GM19395 (cell line): ENCODE data around the gene ARHGEF10L.

Source experiments
- ATAC-seq: cut with Tn5 transposase; IDR thresholded peaks from one replicate; pipeline ENCODE4 v1.9.1; 2021; ENCODE audit warnings: mild to moderate bottlenecking, moderate library complexity; ENCODE audit not compliant: unreplicated experiment

Gene ARHGEF10L

DNA sequence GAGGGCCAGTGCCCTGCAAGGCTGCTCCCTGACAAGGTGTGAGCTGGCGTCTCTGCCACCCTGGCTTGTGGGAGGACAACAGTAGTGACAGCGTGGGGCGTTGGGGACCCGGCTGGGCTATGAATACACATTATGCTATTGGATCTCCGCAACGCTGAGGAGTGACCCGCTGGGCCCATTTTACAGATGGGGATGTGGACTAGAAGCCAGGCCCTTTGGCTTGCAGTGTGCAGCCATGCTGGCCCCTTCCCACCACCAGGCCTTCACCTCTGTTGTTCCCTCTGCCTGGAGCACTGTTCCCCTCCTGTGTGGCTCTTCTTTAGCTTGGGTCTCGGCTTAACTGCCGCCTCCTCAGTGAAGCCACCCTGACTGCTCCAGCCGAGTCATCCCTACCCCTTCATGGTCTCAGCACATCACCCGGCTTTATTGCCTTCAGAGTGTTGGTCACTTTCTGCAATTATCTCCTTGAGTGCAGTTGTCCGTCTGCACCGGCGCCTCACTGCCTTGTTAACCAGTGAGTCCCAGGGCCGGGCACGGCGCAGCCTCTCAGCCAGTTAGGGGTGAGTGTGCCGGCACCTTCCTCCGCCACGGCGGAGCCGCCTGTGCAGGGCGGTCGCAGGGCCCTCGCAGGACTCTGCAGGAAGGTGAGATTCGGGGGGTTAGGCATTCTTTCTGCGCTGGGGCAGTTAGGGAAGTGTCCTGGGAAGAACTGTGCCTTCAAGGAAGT is 131.3 kb downstream of the ARHGEF10L start:
- no peak for ATAC-seq

DNA sequence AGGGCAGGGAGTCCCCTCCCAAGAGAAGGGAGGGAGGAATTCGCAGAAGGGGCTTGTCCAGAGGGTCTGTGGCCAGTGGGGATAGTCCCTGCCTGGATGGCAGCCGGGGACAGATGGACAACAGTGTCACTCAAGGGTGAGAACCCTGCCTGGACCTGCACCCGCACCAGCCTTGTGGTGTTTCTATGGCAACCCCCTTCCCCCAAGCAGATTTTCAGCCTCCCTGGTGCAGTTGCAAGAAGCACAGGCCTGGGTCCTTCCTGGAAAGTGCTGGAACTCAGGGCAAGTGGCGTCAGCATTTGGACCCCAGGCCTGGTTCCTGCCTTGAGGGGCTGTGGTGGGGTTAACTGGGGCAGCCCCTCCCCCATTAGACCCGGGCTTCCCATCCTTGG is 131.8 kb downstream of the ARHGEF10L start:
- no peak for ATAC-seq

DNA sequence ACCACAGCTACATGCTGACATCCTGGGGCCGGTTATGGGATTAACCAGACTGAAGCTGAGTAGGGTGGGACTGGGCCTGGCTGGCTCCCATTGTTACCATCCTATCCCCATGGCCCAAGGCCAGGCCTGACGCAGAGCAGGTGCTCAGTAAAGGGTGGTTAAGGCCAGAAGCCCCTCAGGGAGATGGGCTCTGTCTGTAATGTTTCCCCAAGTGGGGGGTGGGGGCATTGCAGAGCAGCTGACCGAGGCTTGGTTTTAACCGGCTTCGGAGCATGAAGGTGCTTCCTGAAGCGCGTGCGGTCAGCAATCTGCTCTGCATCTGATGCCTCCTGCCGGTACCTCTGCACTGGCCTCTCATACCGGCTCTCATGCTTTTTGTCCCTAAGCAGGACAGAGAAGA is 132.2 kb downstream of the ARHGEF10L start:
- ATAC-seq: no peak

DNA sequence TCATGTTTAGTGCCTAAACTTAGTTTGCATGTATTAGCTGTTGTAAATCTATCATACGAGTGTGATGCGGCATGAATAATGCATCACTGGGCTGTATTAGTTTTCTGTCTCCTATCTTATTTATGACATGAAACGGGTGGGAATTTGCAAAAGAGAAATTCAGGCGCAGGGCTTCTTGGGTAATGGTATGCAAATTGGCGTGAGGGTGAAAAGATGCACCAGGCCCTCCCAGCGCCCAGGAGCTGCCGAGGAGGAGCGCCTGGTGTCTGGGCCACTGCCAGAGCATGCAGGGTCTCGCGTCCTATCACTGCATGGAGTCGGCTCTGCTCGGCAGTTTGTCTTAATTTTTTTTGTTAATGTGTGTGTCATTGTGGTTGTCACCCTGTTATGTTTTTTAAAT is 132.7 kb downstream of the ARHGEF10L start:
- no peak for ATAC-seq

DNA sequence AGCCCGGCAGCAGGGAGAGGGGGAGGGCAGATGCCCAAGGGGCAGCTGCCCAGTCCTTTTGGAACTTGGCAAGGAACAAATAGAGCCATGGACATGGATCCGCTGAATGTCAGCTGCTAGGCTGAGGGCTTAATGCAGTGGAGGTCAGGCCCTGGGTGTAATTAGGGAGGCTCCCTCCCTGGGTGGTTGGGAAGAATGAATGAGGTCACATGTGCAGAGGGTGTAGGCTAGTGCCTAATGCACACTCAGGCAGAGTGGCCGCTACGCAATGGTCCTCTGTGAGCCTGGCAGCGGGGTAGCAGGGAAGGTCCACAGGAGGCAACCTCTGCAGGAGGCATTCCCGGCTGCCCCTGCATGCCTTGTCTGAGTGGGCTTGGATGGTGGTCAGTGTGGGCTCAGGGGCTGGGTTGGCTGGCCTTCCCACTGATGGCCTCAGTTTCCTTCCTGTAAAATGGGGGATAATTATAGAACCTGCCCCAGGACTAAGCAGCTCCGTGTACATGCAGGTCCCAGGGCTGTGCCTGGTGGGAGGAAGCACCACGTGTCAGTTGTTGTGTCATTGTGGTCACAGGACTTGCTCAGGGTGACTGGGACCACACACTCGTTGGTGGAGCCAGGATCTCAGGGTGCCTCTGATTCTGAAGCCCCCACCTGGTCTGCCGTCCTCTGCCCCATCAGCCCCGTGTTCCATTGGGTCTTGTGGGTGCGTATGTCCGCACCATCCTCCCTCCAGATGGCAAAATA is 134.0 kb downstream of the ARHGEF10L start:
- no peak for ATAC-seq

DNA sequence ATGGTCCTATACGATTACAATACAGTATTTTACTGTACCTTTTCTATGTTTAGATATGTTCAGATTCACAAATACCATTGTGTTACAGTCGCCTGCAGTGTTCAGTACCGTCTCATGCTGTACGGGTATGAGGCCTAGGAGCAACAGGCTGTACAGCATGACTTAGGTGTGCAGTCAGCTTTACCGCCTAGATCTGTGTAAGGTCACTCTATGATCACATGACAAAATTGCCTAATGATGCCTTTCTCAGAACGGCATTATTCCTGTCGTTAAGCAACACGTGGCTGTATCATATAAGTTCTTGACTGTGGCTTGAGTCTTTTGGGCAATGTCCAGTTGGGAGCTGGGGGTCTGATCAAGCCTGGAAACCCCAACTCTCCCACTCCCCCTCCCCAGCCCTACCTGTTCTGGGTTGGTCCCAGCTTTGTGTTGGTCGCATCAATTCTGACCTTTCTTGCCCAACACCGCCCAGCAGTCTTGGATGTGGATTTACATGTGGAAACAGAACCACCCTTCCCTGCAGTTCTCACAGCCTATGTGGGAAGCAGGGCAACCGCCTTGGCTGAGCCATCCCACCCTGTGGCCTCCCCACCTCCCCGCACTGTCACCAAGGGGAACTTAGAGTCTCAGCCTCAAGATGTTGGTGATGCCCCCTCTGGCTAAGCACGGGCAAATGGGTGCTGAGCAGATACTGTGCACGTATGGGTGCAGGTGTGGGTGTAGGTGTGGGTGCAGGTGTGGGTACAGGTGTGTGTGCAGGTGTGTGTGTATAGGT is 135.4 kb downstream of the ARHGEF10L start:
- ATAC-seq: no peak

DNA sequence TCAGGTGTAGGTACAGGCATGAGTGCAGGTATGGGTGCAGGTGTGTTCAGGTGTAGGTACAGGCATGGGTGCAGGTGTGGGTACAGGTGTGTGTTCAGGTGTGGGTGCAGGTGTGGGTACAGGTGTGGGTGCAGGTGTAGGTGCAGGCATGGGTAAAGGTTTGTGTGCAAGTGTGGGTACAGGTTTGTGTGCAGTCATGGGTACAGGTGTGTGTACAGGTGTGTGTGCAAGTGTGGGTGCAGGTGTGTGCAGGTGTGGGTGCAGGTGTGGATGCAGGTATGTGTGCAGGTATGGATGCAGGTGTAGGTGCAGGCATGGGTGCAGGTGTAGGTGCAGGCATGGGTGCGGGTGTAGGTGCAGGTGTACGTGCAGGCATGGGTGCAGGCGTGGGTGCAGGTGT is 136.2 kb downstream of the ARHGEF10L start:
- no peak for ATAC-seq

DNA sequence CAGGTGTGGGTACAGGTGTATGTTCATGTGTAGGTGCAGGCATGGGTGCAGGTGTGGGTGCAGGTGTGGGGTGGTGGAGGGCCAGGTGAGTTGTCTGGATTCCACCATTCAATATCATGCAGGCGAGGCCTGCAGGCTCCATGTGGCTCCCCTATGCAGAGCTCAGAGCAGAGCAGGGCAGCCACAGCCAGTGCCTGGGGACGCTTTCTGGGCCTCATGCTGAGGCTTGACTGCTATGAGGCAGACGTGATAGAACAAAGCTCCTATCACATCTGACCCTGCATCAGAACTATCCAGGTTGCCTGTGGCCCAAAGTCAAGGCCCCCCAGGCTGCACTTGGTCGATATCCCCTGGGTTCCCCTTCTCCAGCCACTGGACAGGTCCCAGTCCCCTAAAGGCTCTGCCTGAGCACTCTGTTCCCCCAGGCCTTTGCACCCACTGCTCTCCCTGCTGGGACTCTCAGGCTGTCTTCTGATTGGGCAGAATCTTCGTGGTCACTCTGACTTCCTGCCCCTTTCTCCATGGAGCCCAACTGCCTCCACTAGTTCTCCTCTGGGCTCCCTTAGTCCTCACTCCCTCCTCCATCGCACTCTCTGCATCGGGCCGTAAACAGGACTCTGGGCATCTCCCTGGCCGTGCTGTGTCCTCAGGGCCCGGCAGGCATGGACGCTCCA is 137.0 kb downstream of the ARHGEF10L start:
- ATAC-seq: no peak

DNA sequence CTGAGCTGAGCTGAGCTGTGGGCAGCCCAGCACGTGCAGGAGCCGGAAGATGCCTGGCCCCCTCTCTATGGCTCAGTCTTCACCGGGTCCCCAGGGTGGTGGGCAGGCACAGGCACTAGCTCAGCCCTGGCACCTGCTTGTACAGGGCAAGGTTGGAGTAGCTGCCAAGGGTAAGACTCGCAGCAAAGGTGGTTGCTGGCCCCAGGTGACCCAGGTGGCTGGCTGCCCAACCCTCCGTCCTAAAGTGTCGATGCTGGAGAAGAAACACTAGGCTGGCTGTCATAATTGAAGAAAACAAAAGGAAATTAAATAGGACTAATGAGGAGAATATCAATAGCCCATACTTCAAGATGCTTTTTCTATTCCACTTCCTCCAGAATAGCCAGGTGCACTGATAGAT is 138.5 kb downstream of the ARHGEF10L start:
- ATAC-seq: no peak

DNA sequence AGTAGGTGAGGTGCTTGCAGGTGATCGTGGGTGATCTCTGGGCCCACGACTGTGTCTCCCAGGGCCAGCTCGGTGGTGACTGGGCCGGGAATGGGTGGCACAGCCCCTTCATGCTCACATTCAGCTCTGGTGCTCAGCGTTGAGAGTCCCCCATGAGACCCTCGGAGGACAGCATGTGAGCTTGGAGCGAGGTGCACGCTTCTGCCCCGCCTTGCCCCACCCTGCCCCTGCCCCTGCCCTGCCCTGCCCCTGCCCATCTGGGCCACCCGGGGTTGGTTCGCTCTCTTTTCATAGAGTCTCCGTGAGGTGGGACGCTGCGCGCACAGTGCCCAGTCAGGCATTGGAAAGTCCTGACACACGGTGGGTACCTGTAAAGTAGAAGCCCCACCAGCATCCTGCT is 140.4 kb downstream of the ARHGEF10L start:
- no peak for ATAC-seq

DNA sequence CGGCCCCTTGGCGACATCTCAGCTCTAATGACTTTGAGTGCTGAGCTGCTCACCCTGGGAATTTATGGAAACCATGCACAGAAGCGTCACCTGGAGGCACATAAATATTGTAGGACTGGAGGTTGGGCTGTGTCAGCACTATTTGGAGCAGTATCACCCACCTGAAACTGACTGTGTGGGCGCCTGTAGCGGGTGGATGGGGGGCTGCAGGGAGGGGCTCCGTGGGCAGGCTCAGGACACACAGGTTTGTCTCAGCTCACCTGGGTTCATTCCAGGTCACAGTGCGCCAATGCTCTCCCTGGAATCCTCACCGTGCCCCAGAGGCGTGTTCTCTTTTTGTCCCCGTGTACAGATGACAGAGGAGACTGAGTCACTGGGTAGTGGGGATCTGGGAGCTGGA is 140.8 kb downstream of the ARHGEF10L start:
- no peak for ATAC-seq

DNA sequence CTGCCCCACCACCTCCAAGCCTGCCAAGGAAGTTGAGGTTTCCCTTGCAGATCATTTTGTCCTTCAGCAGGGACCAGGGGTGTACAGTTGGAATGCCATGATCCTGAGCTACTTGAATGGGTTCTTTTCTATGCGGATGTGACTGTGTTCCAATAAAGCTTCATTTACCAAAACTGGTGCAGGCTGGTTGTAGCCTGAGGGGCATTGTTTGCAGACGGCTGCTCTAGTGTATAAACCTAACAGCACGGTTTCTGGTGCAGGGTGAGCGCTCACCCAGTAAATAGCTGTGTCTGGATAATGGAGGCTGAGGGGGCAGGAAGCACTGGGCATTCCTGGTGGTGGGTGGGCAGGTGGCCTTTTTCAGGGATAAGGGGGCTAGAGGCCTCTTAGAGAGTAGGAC is 142.9 kb downstream of the ARHGEF10L start:
- no peak for ATAC-seq

DNA sequence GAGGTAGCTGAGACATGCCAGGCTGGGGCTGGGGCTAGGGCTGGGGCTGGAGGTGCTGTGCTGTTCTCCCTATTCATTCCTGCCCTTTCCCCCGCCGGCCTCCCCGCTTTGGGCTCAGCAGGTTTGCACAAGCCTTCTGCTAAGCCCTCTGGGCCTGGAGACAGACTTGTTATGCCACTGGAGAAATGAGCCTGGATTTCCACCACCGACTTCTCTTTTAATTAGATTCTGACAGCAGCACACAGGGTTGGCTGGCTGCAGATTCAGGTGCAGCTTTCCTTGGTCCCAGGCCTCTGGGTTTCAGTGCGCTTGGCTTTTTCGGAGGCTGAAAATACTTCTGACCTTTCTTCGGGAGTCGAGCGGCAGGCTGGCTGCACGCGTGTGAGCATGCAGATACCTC is 144.1 kb downstream of the ARHGEF10L start:
- ATAC-seq: no peak

DNA sequence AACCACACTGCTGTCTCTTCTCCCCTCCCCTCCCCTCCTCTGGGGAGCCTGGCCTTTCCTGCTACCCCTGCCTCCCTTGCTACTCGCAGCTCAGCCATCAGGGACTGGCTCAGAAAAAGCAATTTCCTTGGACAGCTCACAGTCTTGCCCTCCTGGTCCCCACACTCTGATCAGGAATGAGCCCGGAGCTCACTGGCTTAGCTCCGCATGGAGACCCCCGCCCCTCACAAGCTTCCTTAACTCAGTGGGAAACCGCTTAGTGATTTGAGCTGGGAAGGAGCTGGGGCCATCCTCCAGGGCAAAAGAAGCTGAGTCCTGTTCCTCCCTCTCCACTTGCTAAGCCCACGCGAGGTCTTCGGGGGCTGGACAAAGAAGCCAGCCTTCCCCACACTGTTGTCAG is 145.3 kb downstream of the ARHGEF10L start:
- ATAC-seq: no peak

DNA sequence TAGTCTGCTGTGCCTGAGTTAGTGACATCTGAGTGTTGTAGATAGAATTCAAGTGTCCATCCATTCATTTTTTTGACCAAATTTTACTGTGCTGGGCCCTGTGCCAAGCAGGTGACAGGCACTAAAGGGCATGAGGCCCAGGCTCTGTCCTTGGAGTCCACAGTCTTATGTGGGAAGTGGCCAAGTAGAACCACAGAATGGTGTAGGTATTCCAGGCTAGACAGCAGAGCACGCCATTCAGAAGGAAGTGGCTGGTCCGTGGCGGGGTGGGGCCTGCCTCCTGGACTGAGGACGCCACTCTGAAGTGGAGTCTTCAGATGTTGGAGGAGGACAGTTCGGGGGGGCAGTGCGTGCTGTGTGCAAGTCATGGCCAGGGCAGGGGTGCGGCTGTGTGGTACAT is 146.8 kb downstream of the ARHGEF10L start:
- no peak for ATAC-seq

DNA sequence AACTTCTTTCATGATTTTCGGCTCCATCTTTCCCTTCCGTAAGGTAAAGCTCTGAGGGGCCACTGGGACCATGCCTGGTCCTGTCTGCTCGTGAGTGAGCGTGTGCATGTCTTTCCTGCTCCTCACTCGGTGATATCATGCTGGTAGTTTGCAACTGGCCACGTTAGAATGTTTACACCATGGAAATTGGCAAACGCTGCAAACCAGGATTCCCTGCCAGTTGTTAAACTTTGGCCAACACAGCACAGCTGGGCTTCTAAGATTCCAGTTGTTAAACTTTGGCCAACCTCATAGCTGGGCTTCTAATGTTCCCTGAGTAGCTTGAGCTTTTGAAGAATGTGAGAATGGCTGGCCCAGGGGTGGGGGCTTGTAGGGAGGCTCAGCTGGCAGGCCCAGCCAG is 147.6 kb downstream of the ARHGEF10L start:
- no peak for ATAC-seq

DNA sequence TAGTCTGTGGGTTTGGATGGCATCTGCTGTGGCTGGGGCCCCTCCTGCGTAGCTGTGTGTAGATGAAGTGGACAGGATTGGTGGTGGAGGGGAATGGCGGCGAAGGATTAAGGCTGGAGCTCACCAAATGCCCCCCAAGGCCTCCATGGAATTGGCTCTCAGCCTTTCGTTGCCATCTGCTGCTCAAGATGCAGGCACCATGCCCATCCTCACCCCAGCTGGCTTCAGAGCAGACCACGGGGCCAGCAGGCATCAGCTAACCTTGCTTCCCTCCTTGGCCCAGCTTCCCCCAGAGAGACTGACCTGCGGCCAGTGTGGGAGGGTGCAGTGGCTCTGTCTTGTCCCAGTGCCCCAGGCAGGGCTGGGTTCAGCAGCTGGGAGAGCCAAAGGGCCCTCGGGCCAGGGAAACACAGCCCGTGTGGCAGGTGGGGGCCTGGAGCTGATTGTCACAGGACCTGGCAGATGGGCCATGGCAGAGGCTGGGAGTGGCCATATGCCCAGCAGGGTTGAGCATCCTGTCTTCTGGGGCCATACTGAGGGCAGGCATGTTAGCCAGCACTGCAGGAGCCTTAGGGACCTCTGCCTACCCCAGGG is 148.8 kb downstream of the ARHGEF10L start:
- ATAC-seq: no peak

DNA sequence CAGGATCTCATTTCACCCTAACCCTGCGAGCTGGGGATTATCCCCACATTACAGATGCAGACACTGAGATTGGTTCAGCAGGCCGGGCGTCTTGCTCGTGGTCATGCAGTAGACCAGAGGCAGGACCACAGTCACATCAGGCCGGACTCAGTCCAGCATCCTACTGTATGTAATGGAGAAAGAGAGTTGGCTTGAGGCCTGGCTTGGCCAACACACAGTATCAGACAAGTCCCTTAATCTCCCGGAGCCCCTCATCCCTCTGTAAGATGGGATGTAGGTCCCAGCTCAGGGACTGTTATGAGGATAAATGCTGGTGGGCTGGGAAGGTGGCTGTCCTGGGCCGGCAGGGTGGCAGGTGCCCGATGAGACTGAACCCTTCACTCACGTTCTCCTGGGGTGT is 149.5 kb downstream of the ARHGEF10L start:
- ATAC-seq: no peak

DNA sequence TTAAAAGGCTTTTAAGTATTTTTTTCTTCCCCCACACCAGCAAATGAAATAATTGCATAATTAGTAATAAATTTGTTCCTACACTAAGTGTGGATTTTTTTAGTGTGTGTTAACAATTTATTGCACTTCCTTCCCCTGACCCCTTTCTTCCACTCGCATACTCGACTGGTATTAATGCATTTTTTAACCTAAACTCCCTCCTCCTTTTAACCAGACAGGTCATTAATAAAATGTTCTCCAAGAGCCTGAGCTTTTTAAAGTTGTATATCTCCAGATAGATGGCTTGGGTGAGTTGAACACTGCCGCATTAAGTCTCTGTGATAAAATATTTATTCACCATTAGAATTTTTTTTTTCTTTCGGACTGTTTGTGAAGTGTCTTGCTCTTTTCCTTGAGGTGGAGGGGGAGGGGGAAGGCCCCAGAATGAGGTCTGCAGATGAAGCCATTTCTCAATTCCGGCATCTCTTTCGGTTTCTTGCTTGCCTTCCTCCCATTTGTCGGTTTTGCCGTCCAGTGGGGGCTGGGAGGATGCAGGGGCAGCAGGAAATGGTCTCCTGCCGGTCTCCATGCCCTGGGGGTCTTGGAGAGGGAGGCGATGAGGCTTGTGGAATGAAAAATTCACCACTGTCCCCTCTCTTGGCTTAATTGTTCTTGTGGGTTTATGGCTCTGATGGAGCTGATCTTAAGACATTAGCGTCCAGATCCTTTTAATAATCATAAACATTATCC is 151.6 kb downstream of the ARHGEF10L start:
- ATAC-seq: no peak

DNA sequence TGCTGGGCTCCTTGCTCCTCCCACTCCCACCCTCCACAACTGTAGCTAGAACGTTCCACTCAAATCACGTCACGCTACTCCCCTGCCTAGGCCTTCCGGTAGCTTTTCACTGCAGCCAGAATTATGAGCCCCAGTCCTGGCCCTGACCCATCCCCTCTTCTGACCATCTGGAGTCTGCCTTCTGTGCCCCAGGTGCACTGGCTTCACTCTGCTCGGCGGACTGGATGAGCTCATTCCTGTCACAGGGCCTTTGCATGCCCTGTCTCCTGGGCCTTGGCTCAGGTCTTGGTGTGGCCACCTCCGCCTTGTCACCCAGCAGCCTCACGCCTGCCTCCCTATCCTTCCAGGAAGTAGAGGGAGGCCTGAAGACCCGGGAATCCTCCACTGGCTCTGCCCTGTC is 153.1 kb downstream of the ARHGEF10L start:
- ATAC-seq: no peak
